SU-DHL-6 (cell line): Measurements from ENCODE around the gene CHL1.

Experiments used
- EZH2phosphoT487 ChIP-seq: fragments of 200-600 bp; sonication (generic), shearing (Covaris generic); conservative IDR thresholded peaks from 2 replicates; pipeline ENCODE4 v1.6.1; 2018; ENCODE audit warnings: mild to moderate bottlenecking, antibody characterized with exemption, low read length, moderate library complexity, mixed read lengths
- TF ChIP-seq, protein P1 (sequence below): fragments of 200-600 bp; sonication (generic); IDR thresholded peaks from one replicate; pipeline ENCODE4 v1.5.1; 2017; ENCODE audit warnings: antibody characterized with exemption, mild to moderate bottlenecking, low read length, moderate library complexity; ENCODE audit not compliant: insufficient read depth, poor library complexity, severe bottlenecking

DNA sequence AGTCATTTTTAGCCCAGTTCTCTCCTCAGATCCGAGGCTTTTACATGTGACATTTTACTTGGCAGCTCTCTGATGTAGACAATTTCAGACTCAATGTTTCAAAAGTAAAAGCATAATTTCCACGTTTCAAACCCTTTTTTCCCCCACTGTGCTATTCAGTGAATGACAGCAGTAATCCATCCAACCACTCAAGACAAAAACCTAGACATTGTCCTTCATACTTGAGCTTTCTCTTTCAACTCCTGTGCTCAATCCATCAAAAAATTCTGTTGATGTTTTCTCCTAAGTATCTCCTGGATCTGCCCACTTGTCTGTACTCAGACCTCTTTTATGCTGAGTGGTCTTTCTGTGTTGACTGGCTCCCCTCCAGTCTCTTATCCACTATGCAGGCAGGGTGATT lies 214.7 kb downstream of the CHL1 start:
- TF ChIP-seq, protein P1, sequence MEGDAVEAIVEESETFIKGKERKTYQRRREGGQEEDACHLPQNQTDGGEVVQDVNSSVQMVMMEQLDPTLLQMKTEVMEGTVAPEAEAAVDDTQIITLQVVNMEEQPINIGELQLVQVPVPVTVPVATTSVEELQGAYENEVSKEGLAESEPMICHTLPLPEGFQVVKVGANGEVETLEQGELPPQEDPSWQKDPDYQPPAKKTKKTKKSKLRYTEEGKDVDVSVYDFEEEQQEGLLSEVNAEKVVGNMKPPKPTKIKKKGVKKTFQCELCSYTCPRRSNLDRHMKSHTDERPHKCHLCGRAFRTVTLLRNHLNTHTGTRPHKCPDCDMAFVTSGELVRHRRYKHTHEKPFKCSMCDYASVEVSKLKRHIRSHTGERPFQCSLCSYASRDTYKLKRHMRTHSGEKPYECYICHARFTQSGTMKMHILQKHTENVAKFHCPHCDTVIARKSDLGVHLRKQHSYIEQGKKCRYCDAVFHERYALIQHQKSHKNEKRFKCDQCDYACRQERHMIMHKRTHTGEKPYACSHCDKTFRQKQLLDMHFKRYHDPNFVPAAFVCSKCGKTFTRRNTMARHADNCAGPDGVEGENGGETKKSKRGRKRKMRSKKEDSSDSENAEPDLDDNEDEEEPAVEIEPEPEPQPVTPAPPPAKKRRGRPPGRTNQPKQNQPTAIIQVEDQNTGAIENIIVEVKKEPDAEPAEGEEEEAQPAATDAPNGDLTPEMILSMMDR = no peak
- no peak for TF ChIP-seq EZH2phosphoT487
